NCI-H460 (cell line): ENCODE measurements around the gene TRMT44. TPM values are rescaled to one million over a fixed set of nuclear protein-coding genes. Genes with fewer than 3 reads are reported as not detected.

Experiments
- DNase-seq: peaks from one replicate; pipeline ENCODE4 v3.0.0-alpha.2; 2016; ENCODE audit warnings: low read depth; ENCODE audit errors: extremely low read depth
- total RNA-seq: library from RNA; depleted of rRNA; stranded (reverse); fragments of >200 nt; shearing (Covaris generic); gene quantifications from 2 replicates; pipeline ENCODE4 v1.2.3, GENCODE V29; 2014

The TRMT44 gene
- total RNA-seq, 1 experiment from 2014 or later, result 5.7 TPM

- DNase-seq, result no peak
These were observed 25.3 kb downstream of the TRMT44 start for GRCh38 chr4:8465615-8466611.

GRCh38 chr4:8467016-8467415, 26.4 kb downstream of the TRMT44 start:
- DNase-seq, result no peak

GRCh38 chr4:8468746-8469535, 28.4 kb downstream of the TRMT44 start:
- DNase-seq, result peak; percentile 17

GRCh38 chr4:8469550-8469949, 29.0 kb downstream of the TRMT44 start:
- DNase-seq, result no peak

DNA sequence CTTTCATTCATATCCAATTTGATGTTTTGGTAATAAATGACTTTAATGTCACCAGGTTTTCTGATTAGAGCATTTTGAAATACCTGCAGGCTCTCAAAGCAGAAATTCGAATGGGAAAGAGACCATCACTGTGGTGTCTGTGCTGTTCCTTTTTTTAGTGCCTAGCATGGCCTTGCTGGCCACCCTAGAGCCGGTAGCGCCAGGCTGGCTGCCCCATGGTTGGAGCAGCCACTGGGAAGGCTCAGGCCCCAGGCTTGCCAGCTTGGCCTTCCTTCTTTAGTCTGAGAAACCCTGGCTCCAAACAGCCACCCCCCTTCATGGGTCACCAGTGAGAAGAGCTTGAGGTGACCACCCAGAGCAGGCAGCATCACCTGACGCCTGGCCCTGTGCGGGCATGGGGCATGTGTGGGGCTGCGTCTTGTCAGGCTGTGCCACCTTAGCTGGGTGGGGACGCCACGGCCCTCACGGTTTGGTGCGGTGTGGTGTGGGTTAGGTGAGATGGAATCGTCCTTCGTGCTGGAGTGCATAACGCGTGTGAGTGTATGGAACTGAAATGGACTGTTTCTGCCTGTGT, 30.0 kb downstream of the TRMT44 start:
- DNase-seq, result no peak

DNA sequence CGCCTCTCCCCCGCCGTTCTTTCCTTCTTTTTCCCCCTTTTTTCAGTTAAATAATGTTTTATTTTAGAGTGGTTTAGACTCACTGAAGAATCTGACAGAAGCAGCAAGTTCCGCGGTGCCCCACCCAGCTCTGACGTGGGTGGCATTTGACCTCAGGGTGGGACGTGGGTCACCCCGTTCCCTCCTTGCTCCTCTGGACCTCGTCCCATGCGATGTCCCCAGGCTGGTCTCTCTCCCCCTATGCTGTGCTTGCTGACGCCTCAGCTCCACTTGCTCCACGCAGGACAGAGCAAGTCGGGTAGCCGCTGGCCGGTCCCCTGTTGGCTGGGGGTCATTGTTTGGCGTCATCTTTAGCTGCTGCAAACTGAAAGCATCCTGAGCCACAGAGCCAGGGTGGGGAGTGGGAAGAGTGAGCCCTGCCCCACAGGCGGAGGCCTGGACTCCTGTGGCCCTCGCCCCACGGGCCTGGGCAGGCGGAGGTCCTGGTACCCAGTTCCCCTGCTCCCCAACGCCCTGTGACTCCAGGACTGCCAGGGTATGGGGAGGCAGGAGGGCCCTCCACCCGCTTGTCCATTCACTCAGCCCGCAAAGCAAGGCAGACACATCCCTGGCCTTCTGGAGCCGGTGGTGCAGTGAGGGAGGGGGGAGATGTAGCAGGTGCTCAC, 30.8 kb downstream of the TRMT44 start:
- no peak for DNase-seq

DNA sequence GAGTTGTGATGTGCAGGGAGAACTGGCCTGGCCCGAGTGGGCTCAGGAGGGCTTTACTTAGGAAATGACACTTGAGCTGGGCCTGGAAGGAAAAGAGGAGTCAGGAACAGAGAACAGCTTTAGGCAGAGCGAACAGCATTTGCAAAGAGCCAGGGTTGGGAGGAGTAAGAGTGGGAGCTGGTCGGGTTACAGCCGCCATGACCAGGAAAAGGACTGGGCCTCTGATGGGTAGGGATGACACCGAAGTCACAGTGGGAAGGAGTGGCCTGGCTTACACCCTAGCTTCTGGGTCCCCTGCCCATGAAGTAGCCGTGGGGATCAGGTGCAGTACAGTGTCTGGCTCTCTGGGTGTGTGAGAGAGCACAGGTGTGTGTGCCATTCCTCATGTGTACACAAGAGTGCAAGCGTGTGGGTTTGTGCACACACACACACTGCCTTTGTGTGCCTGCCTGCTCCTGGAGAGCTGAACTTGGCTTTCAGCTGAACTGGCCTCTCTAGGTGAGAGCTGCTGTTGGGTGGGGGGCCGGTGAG, 31.6 kb downstream of the TRMT44 start:
- no peak for DNase-seq

DNA sequence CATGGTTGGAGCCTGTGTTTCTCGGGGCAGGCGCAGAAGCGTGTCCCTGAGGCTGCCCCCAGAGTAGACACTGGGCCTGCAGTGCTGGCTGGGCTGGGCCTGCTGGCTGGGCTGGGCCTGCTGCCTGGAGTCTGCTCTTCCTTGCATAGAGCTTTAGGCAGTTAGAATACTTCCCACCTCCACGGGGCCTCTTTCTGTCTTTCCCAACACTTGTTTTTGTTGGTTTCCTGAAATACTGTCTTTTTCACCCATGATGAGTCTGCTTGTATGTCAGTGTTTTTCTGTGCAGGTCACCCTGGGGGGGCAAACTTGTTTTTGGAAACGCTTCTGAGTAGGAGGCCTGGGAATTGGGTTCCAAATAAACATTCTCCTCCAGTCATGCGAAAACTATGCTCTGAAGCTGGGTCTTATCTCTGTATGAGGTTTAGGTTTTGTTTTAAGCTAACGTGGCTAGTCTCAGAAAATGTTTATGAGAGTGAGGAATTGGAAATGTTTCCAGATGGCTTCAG, 32.2 kb downstream of the TRMT44 start:
- DNase-seq, result no peak

DNA sequence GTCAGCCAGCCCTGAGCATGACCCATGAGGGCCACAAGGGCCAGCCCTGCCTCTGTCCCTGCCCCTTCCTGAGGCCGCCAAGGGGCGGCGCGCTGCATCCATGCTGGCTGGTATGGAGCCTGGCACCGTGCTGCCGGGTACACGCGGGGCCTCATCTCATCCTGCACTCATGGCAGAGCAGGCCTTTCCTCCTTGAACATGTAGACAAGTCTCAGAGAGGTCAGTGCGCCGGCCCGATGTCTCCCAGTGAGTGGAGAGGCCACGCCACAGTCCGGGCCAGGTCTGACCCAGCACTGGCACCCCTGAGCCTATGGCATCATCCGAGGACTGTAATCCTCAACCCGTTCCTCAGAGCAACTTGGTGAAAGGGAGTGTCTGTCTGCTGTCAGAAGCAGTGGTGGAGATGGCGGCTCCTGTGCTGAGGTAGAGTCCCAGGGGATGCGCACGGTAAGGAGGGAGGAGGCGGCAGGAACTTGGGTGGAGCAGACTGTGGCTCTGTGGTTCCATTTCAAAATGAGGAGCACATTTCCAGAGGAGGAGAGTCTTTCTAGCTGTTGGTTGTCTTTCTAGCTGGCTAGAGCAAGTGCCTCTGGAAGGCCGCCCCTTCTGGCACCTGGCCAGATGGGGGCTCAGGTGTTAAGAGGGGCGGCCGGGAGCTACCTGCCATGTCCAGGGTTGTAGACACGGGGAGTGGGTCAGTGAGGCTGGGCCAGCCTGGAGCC, 32.8 kb downstream of the TRMT44 start:
- no peak for DNase-seq

DNA sequence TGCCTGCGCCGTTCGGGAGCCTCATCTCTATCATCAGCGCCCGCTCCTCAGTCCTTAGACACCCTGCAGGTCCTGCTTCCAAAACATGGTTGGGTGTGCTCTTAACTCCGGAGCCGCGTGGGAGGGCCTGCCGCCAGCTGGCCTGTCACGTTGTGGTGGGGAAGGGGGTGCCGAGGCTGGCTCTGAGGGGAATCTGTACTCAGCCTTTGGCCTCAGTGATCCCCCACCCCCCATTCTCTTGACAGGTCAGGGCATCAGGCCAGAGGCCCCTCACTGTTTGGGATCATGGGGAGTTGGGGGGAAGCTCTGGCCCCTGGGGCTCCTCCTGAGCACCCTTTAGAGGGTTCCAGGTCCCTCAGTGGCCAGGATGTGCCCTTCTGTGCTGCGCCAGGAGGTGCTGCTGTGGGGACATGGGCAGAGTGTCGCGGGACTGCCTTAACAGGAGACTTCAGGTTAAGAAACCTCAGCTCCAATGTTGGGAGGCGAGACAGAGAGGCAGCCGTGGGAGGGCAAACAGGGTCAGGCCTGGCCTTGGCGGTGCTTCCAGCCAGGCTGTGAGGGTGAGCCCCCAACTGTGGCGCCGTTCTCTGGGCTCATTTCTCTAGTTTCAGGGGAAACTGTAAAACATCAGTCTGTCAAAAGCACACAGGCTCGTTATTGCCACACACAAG, 33.5 kb downstream of the TRMT44 start:
- DNase-seq, result no peak

- no peak for DNase-seq
These were observed 34.3 kb downstream of the TRMT44 start for GRCh38 chr4:8474856-8475255.

DNA sequence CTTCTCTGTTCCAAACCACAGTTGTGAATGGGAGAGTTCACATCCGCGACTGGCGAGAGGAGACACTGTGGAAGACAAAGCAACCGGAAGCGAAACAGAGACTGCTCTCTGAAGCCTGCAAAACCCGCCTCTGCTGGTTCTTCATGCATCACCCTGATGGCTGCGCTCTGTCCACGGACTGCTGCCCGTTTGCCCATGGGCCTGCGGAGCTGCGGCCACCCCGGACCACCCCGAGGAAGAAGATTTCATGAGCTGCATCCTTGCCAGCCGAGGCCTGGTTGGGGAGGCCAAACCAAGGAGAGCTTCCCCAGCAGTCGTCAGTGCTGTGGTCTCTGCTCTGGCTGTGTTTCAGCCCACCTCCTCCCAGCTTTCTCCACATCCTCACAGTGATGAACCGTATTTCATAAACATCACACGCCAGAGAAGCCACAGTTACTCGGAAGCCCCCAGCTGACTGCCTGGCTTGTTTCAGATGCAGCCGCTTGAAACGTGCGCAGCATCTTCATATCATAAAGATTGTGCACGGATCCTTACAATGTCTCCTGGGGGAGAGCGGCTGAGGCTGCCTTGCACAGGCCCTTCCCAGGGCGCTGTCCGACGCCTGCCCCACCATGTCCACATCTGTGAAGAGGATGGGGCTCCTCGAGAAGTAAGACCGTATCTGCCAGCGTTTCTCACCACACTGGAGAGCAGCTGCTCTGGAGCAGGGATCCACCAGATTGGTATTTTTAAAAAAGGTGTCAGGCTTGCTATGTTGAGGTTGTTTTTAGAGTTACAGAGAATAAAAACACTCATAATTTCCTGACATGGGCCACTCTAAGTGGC, 35.4 kb downstream of the TRMT44 start:
- no peak for DNase-seq

DNA sequence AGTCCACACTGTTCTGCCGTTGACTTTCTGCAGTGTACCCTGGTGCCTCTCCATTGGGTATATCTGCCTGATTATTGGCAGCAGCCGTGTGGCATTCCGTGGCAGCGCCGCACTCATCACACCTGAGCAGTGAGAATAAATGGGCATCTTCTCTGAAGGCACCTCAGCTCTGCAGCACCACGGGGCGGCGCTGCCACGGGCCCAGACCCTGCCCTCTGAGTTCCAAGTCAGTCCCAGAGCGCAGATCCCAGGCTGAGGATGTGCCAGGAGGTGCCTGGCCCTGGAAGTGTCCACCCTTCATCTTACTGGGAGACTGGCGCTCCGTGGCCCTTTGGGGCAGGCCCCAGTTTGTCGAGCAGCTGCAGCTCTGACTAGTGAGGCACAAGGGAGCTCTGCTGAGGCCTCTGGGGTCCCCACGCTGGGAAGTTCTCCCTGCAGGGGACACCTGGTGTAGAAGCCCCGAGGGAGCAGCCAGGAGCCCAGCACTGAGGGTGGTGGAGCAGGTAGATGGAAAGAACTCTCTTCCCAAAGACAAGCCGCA, 36.6 kb downstream of the TRMT44 start:
- DNase-seq, result no peak

- no peak for DNase-seq
These were observed 37.1 kb downstream of the TRMT44 start for GRCh38 chr4:8477676-8478075.

DNA sequence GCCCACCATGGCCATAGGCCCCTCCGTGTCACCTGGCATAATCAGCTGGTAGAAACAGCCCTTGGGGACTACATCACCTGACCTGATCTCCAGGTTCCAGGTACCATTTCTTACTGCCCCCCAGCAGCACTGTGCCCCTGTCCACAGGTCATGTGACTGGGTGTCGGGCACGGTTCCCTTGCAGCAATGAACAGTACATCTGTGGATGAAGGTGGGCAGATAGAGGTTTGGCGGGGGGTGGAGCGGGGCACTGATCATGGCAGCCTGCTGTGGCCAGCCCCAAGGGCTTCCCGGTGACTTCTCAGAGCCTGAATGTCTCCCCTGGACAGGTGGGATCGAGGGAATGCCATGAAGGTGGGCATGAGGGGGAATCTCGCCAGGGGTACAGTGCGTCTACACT, 37.8 kb downstream of the TRMT44 start:
- no peak for DNase-seq

- peak; percentile 9 for DNase-seq
These were observed 38.5 kb downstream of the TRMT44 start for GRCh38 chr4:8478801-8479744.

GRCh38 chr4:8480221-8480620, 39.6 kb downstream of the TRMT44 start:
- DNase-seq, result no peak
